Hippocampal formation (tissue), 2 donors: ENCODE measurements around the gene SLC24A4.

Experiments
- DNase-seq, 2 donors: peaks; one replicate each; lab custom pipeline; 2025; lab: John Stamatoyannopoulos, UW

Gene SLC24A4

DNA sequence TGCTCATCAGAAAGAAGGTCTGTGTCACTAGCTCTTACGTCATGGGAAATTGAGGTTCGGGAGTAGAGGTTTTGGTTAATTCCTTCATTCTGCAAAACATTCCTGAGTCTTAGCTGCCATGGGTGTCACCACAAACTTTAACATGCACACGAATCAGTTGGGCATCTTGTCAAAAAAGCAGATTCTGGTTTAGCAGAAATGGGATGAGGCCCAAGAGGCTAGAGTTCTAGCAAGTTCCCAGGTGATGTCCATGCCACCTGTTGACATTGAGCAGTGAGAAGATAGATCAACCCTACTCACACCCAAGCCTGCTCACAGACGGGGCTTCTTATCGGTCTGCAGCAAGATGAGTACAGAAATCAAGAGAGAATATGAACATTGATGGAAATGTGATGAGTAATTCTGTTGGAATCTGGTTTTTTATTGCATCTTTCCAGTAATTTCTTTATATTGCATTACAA lies 179.0 kb downstream of the SLC24A4 start:
- DNase-seq, result no peak

DNA sequence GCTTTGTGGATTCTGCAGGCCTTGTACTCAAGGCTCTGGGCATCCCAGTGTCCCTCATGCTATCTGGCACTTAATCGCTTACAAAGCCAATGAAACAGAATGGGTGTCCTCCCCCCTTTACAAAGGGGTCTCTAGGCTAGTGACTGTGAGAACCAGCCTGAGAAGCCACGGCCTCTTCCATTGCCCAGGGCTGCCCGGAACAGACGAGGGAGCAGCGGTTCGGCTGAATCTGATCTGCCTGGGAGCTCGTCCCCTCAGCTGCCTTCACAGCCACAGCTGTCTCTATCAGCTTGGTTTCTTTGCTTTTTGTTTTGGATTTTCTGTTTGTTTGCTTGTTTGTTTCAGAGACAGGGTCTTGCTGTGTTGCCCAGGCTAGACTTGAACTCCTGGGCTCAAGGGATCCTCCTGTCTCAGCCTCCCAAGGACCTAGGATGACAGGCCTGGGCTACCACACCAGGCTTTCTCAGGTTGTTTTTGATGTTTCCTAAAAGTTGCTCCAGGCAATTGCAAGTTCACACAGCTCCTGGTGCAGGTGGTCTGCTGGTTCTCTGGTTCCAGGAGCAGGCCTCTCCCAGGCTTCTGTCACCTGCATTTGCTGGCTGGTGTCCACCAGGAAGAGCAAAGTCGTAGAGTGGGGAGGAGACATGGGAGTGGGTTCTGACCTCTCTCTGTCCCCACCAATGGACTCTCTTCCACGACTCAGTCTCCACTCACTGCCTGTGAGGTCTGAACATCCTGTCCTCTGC lies 179.7 kb downstream of the SLC24A4 start:
- no peak for DNase-seq

DNA sequence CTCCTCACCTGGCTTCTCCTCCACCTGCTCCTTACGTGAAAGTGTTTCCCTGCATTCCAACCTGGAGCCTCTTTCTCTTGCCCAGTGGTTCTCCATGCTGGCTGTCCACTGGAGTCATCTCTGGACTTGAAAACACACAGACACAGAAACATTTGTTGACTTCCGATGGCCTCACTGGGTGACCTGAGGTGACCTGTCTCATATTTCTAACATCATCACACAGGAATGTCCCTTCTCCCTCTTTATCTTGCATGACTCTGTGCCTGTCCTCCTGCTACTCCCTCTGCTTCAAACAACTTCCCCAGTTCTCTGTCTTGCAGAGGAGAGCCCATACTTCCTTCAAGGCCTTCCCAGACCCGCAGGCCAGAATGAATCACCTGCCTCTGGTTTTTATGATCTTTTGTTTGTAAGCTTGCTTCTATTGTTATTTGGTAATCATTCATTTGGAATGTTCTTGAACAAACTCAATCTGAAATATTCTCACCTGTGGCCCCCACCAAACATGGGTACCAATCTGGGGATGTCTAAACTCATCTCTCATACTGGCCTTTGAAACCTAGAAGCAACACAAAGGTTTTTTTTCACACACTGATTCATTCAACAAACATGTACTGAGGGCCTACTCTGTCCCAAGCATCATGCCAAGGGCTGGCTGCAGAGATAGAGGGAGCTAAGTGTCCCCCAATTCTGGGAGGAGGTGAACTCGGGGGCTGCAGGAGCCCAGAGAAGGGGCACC lies 181.0 kb downstream of the SLC24A4 start:
- no peak for DNase-seq

DNA sequence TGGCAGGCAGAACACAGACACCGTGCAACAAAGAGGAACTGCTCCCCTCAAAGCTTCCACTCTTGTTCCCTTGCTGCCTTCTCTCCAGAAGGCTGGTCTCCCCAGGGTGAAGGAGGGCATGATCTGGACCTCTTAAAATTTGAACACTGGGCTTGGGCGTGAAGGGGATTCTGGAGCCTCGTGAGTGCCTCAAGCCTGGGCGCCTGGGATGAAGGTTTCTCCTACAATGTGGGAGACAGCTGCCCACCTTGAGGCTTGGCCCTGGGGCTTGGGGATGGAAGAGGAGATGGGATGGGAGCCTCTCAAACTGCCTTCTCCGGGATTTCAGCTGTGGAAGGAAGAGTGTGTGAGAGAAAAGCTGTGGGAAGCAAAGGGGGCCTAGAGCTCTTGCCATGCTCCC lies 182.9 kb downstream of the SLC24A4 start:
- DNase-seq, result no peak

DNA sequence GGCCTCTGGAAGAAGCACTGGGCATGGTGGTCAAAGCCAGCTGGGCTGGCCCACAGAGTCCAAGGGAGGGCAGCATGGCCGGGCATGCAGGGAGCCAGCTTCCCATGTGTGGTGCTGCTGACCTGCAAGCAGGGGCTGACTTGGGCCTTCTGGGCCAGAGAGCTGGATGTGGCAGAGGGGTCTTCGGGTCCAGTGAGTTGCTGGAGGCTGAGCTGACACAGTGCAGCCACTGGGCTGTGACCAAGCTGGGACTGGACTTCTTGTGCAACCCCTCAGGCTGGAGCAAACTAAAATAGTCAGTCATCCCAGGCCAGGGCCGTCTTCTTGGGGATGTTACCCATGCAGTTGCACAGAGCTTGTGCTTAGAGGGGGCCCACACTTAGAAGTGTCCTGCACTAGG lies 183.3 kb downstream of the SLC24A4 start:
- no peak for DNase-seq

DNA sequence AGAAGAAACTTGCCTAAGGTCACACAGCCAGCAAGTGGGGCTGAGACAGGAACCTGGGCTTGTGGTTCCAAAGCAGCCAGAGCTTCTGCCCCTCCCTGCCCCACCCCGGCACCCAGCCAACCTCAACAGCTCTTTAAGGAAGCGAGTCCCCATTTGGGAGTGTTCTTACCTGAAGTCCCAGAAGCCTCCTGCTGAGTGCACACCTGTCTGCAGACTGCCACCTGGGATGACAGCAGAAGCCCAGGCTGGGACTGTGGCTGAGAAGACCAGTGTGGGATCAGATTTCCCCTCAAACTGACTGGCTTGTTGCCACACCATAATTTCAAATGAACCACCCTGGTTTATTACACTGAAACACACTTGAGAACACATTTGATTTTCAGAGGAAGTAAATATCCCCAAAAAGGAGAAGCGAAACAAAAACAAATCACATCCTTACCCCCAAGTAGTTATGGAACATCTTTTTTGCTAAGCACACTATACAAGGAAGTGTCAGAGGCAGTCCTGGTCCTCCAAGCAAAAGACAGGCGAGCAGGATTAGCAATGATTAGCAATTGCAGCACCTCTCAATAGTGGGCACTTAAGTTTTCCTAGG lies 184.3 kb downstream of the SLC24A4 start:
- no peak for DNase-seq

DNA sequence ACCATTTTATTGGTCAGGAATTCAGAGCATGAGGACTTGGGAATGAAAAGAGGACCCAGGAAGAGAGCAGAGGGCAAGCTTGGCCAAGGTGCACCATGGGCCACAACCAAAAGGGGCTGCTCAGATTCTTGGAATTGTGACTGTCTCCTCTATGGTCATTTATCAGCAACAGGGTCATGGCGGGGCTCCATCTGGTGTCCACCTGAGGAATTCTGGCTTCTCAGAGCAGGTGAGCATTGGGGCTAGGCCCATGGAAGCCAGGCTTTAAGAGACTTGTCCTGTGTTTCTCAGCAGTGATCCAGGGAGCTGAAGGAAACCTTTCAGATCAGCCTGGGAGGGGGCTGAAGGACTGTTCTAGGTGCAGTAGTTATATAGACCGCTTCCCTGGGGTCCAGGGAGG lies 188.0 kb downstream of the SLC24A4 start:
- DNase-seq, result no peak

DNA sequence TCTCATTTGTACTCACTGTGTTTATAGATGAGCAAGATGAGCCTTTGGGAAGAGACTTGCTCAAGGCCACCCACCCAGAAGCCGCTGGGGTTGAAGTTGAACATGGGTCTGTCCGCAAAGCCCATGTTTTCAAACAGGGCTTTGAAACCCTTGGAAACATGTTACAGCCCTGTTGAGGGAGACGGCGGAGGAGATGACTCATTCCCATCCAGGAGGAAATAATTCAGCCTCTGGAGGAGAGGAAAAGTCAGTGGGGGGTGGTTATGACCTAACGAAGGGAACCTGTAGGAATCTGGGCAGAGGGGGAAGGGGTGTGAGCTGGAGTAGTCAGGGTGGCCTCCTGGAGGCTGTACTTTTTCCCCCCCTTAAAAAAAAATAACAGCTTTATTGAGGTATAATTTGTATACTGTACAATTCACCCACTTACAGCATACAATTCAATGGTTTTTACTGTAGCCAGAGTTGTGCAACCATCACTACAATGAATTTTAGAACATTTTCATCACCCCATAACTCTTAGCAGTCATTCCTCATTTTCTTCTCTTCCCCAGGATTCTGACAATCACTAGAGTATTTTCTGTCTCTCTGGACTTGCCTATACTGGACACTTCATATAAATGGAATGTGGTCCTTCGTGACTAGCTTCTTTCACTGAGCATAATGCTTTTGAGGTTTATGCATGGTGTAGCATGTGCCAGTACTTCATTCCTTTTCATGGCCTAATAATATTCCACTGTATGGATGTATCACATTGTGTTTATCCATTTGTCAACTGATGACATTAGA lies 188.7 kb downstream of the SLC24A4 start:
- no peak for DNase-seq

DNA sequence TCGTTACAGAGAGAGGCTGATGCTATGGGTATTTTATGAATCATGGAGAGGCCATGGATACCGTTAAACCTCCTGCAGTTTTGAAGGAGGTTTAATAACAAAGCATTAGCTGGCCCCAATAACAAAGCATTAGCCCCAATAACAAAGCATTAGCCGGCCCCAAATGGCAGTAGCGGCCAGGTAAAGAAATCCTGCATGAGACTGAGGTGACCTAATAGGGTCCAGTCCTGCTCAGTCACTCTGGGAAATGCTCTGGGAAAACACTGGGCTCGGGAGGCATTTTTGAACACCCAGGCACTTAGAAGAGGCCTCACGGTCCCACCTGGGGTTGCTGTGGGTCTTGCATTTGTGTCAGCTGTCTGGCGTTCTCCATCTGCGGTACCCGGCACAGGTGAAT lies 189.8 kb downstream of the SLC24A4 start:
- DNase-seq, result no peak

DNA sequence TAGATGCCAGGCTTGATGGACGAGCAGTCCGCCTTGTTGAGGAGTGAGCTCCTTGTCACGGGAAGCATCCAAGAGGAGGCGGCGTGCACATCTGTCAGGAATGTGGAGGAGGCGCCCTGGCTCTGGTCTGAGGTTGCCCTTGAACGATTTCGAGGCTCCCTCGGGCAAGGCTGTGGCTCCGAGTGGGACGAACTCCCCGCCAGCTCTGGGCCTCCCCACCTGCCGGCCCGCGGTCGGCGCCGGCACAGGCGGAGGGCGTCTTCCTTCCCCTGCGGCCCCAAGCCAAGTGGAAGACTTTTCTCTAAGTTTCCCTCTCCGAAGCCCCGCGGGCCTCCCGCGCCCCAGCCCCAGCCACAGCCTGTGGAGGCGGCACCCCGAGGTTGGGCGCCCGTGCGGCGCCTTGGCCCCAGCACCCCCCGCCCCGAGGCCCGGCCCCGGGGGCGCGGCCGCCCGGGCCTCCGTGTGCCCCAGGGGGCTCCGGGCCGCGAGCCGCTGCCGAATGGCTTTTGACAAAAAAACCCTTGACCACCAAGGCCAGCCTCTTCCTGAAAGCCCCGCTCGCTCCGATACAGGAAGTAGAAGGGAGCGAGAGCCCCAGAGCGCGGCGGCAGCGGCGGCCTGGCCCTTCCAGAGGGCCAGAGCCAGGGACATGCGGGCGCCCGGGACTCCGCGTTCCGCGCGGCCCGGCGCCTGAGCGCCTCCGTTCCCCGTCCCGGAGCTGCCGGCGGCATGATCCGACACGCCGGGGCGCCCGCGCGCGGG lies 190.4 kb downstream of the SLC24A4 start, which contains the start of gene RIN3:
Gene RIN3 (plus strand): TSS at position 578 of the 762 bp plus-strand sequence. CDS start 152 bp downstream, at position 730.
- DNase-seq, result no peak

DNA sequence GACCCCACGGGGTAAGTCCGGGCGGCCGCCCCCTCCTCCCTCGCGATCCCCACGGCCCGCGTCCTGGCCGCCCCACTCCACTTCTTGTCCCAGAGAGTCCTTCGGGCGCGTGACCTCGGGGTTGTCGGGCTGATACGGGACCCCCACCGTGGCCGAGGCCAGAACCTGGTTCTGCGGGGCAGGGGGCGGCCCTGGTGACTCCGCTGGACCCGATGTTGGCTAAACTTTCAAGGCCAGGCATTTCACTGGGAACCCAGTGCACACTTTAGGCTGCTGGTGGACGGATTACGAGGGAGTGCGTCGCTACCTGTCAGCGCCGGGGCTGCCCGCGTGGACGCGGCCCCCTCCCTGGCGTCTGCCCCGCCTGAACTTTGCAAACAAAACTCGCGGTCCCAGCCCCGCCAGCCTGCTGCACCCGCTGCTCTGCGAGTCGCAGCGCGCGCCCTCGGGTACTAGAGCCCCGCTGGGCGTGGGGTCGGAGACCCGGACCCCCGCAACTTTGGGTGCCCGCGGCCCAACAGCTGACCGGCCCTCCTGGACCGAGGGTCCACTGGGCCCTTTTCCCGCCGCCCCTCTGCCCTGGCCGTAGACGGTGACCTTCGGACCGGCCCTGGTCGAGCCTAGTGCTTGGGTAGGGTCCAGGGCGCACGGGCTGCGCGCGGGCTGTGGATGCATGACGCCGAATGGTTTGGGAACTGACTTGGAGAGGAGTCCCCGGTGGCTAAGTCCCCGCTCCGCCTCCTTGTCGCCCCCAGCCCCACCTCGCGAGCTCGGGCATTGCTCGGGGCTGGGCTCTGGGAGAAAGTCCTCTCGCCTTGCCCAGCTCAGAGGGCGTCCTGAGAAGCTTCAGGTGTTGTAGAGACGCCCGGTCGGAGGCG lies 191.2 kb downstream of the SLC24A4 start:
- DNase-seq, result no peak

DNA sequence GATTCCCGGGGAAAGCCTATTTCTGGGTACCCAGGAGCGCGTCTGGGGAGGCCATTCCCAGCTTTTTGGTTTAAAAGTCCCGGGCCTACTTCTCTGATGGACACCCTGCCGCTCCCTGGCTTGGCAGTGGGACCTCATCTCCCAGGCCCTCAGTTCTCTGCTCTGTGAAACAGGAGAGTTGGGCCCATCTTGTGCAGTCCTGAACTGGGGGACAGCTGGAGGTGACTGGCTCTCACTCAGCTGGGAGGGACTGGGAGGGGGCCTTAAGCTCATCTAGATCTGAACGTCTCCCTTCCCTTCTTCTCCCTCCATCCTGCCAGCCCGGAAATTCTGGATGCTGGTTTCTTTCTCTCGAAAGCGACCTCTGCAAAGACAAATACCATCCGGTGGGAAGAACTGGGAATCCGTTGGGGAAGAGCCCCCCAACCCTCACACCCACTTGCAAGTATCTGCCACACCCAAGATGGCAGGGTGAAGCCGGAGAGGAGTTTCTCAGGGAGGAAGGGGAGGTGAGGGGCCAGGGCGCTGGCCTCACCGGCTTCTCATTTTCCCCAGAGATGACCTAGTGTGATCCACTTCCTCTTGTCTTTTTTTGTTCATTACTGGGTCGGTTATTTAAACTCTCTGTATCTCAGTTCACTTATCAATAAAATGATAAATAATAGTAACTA lies 192.0 kb downstream of the SLC24A4 start:
- no peak for DNase-seq

DNA sequence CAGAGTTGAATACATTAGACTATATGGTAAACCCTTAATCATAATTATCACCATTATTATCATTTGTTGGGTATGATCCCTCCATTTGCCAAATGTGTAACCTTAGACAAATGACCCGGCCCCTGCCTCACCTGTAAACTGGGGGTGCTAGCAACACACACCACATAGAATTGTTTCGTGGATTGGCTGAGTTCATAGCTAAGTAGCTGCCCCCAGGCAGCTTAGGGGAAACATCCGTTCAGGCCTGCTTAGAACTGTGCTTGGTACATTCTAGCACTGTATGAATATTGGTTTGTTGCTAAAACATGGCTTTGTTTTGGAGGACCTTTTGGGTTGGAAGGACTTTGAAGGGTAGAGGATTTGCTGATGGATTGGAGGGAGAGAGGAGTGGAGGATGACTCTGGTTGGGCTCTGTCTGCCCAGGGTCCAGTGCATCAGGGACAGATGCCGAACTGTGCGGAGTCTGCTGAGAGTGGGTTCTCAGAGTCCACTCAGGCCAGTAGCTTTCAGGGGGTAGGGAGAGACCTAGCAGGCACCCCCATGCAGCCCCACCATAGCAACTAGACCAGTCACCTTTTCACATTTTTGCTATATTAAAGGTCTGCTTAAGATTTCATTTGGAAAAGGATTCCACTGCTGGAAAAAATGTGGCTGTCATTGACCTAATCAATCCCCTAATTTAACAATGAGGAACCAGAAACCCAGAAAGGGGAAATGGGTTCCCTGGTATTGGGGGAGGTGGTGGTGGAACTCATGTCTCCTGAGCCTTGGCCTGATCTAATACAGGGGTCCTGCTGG lies 192.8 kb downstream of the SLC24A4 start:
- DNase-seq, result no peak

DNA sequence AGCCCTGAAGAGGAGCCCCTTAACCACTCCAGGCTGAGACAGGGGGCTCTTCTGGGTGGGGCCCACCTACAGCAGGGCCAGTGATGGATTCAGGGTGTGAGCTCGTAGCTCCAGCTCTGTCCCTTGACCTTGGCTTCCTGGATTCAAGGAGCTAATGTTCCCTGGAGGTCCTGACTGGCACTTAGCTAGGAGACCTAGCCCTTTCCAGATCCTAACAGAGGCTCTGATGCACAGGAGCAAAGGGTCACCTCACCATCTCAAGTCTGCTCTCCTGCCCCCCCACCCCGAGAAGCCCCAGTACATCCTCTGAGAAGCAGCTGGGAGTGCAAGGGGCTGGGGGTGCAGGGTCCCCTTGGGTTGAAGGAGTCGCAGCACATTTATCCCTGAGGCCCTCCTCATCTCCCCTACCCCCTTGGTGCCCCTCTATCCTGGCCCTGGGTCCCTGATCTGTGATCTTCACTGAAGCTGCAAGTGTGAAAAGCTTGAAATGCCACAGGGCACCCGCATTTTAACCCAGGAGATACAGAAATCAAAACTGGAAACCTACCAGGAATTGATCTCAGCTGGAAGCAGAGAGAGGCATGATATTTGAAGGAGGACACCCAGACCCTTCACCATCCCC lies 193.5 kb downstream of the SLC24A4 start:
- DNase-seq, result no peak

DNA sequence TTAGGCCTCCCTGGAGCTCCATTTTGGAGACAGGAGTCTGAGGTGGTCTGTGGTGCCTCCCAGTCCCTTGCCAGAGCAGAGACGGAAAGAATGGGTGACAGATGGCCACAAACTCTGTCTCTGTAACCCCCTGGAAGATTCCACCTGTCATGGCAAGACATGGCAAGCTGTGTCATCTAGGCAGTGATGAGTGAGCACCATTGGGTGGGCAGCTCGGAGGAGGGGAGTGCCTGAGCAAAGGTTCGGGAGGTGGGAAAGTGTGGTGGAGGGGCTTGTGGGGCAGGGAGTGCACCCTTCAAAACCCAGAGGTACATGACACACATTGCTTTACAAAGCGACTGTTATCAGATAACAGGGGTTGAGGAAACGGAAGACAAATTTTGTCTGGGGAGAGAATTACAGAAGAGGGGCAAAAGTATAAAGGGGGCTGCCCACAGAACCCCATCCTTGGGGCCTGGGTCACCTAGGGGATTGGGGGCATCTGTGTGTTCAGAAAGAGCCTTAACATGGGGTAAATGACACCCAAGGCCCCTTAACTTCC lies 194.1 kb downstream of the SLC24A4 start:
- DNase-seq, result no peak

DNA sequence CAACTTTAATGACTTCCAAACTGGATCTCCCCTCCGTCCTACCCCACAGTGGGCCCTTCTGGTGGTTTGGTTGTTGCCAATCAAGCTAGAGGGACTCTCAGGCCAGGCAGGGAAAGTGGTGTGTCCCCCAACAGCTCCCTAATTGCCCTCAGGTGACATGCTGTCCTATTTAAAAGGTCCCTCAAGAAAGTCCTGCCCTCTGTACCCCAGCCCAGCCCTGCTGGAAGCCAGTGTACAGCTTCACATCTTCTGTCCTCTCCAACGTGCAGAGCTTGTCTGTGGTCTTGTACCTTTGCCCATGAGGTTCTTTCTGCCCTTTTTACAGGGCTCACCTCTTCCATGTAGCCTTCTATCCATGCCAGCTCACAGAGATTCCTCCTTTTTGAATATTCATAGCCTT lies 194.8 kb downstream of the SLC24A4 start:
- DNase-seq, result no peak

DNA sequence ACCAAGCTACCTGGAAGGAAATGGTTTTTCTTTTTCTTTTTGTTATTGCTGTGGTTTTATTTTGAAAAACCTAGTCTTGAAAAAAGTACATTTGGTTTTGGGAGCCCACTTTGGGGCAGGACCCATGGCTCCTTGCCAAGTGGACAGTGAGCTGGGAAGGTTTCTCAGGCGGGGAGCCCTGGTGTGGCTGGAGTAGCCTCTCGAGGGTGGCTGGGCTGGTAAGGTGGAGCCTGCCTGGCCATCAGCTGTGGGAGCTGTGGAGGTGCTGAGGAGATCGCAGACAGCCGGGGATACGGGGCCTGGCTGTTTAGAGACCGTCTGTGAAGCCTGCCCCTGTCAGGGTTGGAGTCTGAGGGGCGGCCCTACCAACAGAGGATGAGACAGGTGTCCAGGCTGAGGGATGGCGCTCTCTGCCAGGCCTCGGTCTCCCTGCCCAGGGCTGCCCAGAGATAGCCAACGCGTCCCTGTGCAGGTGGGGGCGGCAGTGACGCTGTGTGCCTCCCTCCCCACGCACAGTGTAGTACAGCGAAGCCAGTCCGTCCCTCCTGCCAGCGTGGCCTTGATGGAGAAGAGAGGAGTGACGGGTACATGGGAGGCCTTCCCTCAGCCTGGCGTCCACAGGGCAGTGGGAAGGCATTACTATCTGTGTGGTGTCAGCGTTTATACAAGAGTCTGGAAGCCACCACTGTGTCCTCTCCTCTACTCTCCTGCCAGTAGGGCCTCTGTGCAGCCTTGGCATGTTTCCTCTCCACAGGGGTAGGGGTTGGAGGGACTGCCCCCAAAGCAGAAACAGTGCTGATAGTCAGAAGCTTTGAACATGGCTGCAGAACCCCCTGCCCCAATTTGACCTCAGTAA lies 196.5 kb downstream of the SLC24A4 start:
- no peak for DNase-seq
